ENCODE measurements around the gene PQBP1.

The PQBP1 gene

GRCh38 chrX:48938721-48939425 is 41.1 kb downstream of the PQBP1 start:
- no peaks in the 10 kb centered on the region for H3K4me1 ChIP-seq
- H3K4me3 ChIP-seq (ENCODE audit: low read depth, low read length), result no peak overlapping the region
- DNase-seq, result no peak
- no peak for TF ChIP-seq CTCF (IDR thresholded peaks at IDR 0.05; ENCODE audit: low read depth, low read length)
- H3K9me3 ChIP-seq, result no peaks in the 10 kb centered on the region
- H3K27me3 ChIP-seq, result no peaks in the 10 kb centered on the region
- no peaks in the 10 kb centered on the region; the same call in none of the 2 replicates for H3K36me3 ChIP-seq

GRCh38 chrX:48939524-48940228 is 41.9 kb downstream of the PQBP1 start:
- Histone ChIP-seq H3K36me3 (no peaks in the 10 kb centered on the region; the same call in none of the 2 replicates), H3K27me3 (no peaks in the 10 kb centered on the region), H3K9me3 (no peaks in the 10 kb centered on the region), H3K4me1 (no peaks in the 10 kb centered on the region), H3K4me3 (ENCODE audit: low read depth, low read length) (no peak overlapping the region)
- no peak for TF ChIP-seq CTCF (IDR thresholded peaks at IDR 0.05; ENCODE audit: low read depth, low read length)
- no peak for DNase-seq

GRCh38 chrX:48940404-48940955 is 42.8 kb downstream of the PQBP1 start:
- no peak for TF ChIP-seq CTCF (IDR thresholded peaks at IDR 0.05; ENCODE audit: low read depth, low read length)
- DNase-seq, result no peak
- no peaks in the 10 kb centered on the region for H3K4me1 ChIP-seq
- H3K36me3 ChIP-seq, result no peaks in the 10 kb centered on the region; the same call in 1 of the 2 replicates
- H3K27me3 ChIP-seq, result no peaks in the 10 kb centered on the region
- H3K4me3 ChIP-seq (ENCODE audit: low read depth, low read length), result no peak overlapping the region
- H3K9me3 ChIP-seq, result no peaks in the 10 kb centered on the region

GRCh38 chrX:48942895-48943294 is 45.2 kb downstream of the PQBP1 start:
- no peak for TF ChIP-seq CTCF (IDR thresholded peaks at IDR 0.05; ENCODE audit: low read depth, low read length)
- Histone ChIP-seq H3K4me1 (no peaks in the 10 kb centered on the region), H3K27me3 (no peaks in the 10 kb centered on the region), H3K4me3 (ENCODE audit: low read depth, low read length) (no peak overlapping the region), H3K36me3 (no peaks in the 10 kb centered on the region; the same call in 1 of the 2 replicates), H3K9me3 (no peaks in the 10 kb centered on the region)
- no peak for DNase-seq

- H3K27me3 ChIP-seq, result no peaks in the 10 kb centered on the region
- TF ChIP-seq CTCF (IDR thresholded peaks at IDR 0.05; ENCODE audit: low read depth, low read length), result peak; percentile 78
- H3K4me1 ChIP-seq, result no peaks in the 10 kb centered on the region
- DNase-seq, result peak; percentile 64
- no peak overlapping the region for H3K4me3 ChIP-seq (ENCODE audit: low read depth, low read length)
- H3K9me3 ChIP-seq, result no peaks in the 10 kb centered on the region
- H3K36me3 ChIP-seq, result no peaks in the 10 kb centered on the region; the same call in 1 of the 2 replicates
Measured at GRCh38 chrX:48945517-48946348, 48.0 kb downstream of the PQBP1 start.

Measured in BE2C (cell line).